Uterus (tissue), 4 donors: ENCODE data around the gene PANK2. TPM values are rescaled to one million over a fixed set of nuclear protein-coding genes. Genes with fewer than 3 reads are reported as not detected.

Experiments
- DNase-seq, 2 donors: peaks; one replicate each; pipeline ENCODE4 v3.0.0-alpha.2; 2019 to 2020
- H3K27ac ChIP-seq, 2 donors: fragments of 200-600 bp; sonication (generic); 1 replicate in 1 of 2; 2 replicates in 1 of 2; pipeline ENCODE4 v1.5.1; 2016 to 2018
- H3K27me3 ChIP-seq, 2 donors: fragments of 200-600 bp; sonication (generic); one replicate each; pipeline ENCODE4 v1.5.1; 2018 to 2019; ENCODE audit warnings: control low read depth in 1 of 2
- H3K36me3 ChIP-seq, 2 donors: fragments of 200-600 bp; sonication (generic); one replicate each; pipeline ENCODE4 v1.5.1; 2019; ENCODE audit warnings: control low read depth in 1 of 2
- H3K4me1 ChIP-seq, 2 donors: fragments of 200-600 bp; sonication (generic); one replicate each; pipeline ENCODE4 v1.5.1; 2018 to 2019; ENCODE audit warnings: control low read depth in 1 of 2
- H3K4me3 ChIP-seq, 2 donors: fragments of 200-600 bp; sonication (generic); 1 replicate in 1 of 2; 2 replicates in 1 of 2; pipeline ENCODE4 v1.5.1; 2018 to 2019; ENCODE audit warnings: mild to moderate bottlenecking in 1 of 2
- H3K9me3 ChIP-seq, 2 donors: fragments of 200-600 bp; sonication (generic); one replicate each; pipeline ENCODE4 v1.5.1; 2019; ENCODE audit warnings: control low read depth in 1 of 2
- CTCF ChIP-seq, 4 experiments: fragments of 200-600 bp in 2 of 4; fragments of 450-650 bp in 2 of 4; sonication (generic) in 2 of 4; IDR thresholded peaks; one replicate each; pipeline ENCODE4 v1.5.1; 2016 to 2019; ENCODE audit warnings: antibody characterized with exemption in 4 of 4, mild to moderate bottlenecking in 2 of 4, moderate library complexity in 1 of 4
- POLR2A ChIP-seq, 2 donors: fragments of 450-650 bp; IDR thresholded peaks; one replicate each; pipeline ENCODE4 v1.6.1; 2016; ENCODE audit warnings: antibody characterized with exemption in 2 of 2, mild to moderate bottlenecking in 1 of 2, moderate library complexity in 1 of 2
- intact Hi-C: fragments of 100-400 bp; cut with DNase I; formaldehyde crosslinking; loops from one replicate; pipeline ENCODE4 v1.15.1; 2023; ENCODE audit warnings: low total_unique reads
- total RNA-seq, 4 donors: library from RNA; depleted of rRNA in 3 of 4; stranded (reverse); fragments of >200 nt in 3 of 4; gene quantifications; one replicate each; pipeline versions ENCODE4 v1.1.0 to v1.2.4, GENCODE V29; 2014 to 2023
- donor health status: DM: yes; HTN: yes; CAD: no.

PANK2 gene
- total RNA-seq, 4 donors from 2014 or later, result 18.2 to 82.0 (median 53.5) TPM

- no peak for TF ChIP-seq POLR2A (IDR thresholded peaks at IDR 0.05)
- TF ChIP-seq CTCF (IDR thresholded peaks at IDR 0.05), result no peak
- no peak overlapping the region for H3K4me3 ChIP-seq
- H3K4me1 ChIP-seq, result no peaks in the 10 kb centered on the region
- DNase-seq, result no peak
- H3K27ac ChIP-seq, result no peak overlapping the region
- intact Hi-C loops, result no loop called here
- no peaks in the 10 kb centered on the region for H3K9me3 ChIP-seq
- H3K36me3 ChIP-seq, result peaks cover 0 to 1% of the 10 kb centered on the region in 2 donors
- no peaks in the 10 kb centered on the region for H3K27me3 ChIP-seq
Observed at GRCh38 chr20:3858689-3859088, 30.5 kb upstream of the PANK2 start.

- Histone ChIP-seq H3K9me3 (no peaks in the 10 kb centered on the region), H3K4me1 (no peaks in the 10 kb centered on the region), H3K27me3 (no peaks in the 10 kb centered on the region), H3K36me3 (peaks cover 0 to 1% of the 10 kb centered on the region in 2 donors), H3K4me3 (no peak overlapping the region), H3K27ac (no peak overlapping the region)
- no peak for TF ChIP-seq POLR2A (IDR thresholded peaks at IDR 0.05)
- no peak for TF ChIP-seq CTCF (IDR thresholded peaks at IDR 0.05)
- DNase-seq, result no peak
- intact Hi-C loops, result no loop called here
Observed at GRCh38 chr20:3861191-3861590, 28.0 kb upstream of the PANK2 start.

- H3K36me3 ChIP-seq, result peaks cover 0 to 1% of the 10 kb centered on the region in 2 donors
- H3K9me3 ChIP-seq, result no peaks in the 10 kb centered on the region
- no peaks in the 10 kb centered on the region for H3K27me3 ChIP-seq
- TF ChIP-seq POLR2A (IDR thresholded peaks at IDR 0.05), result no peak
- TF ChIP-seq CTCF (IDR thresholded peaks at IDR 0.05), result no peak
- intact Hi-C loops, result no loop called here
- H3K4me3 ChIP-seq, result no peak overlapping the region
- H3K27ac ChIP-seq, result no peak overlapping the region
- H3K4me1 ChIP-seq, result no peaks in the 10 kb centered on the region
- DNase-seq, result no peak
Observed at GRCh38 chr20:3862333-3862732, 26.9 kb upstream of the PANK2 start.

- Histone ChIP-seq H3K27ac (no peak overlapping the region), H3K27me3 (no peaks in the 10 kb centered on the region), H3K36me3 (peaks cover 0 to 1% of the 10 kb centered on the region in 2 donors), H3K9me3 (no peaks in the 10 kb centered on the region), H3K4me3 (no peak overlapping the region), H3K4me1 (no peaks in the 10 kb centered on the region)
- TF ChIP-seq POLR2A (IDR thresholded peaks at IDR 0.05) (no peak), CTCF (IDR thresholded peaks at IDR 0.05) (no peak)
- no peak for DNase-seq
- intact Hi-C loops, result no loop called here
Observed at GRCh38 chr20:3863317-3863716, 25.9 kb upstream of the PANK2 start.

GRCh38 chr20:3864518-3864917, 24.7 kb upstream of the PANK2 start:
- H3K27me3 ChIP-seq, result no peaks in the 10 kb centered on the region
- H3K9me3 ChIP-seq, result no peaks in the 10 kb centered on the region
- no peak overlapping the region for H3K27ac ChIP-seq
- H3K4me1 ChIP-seq, result no peaks in the 10 kb centered on the region
- TF ChIP-seq POLR2A (IDR thresholded peaks at IDR 0.05) (no peak), CTCF (IDR thresholded peaks at IDR 0.05) (no peak)
- DNase-seq, result peak in 1 of 2 donors; percentile 33
- H3K36me3 ChIP-seq, result peaks cover 0 to 1% of the 10 kb centered on the region in 2 donors
- H3K4me3 ChIP-seq, result no peak overlapping the region
- intact Hi-C loops, result no loop called here
